ENCODE measurements around the gene TUBGCP2.

GRCh38 chr10:133324857-133325260, 16.2 kb upstream of the TUBGCP2 start:
- TF ChIP-seq CTCF (IDR thresholded peaks at IDR 0.05) (no peak), POLR2AphosphoS5 (IDR thresholded peaks at IDR 0.05; ENCODE audit: low read depth, low read length) (no peak), SIN3A (IDR thresholded peaks at IDR 0.05; ENCODE audit: borderline replicate concordance, insufficient read depth, low read depth, low read length) (no peak), TCF7L2 (IDR thresholded peaks at IDR 0.05; ENCODE audit: low read depth, low read length) (no peak)
- TF ChIP-seq, protein P1, sequence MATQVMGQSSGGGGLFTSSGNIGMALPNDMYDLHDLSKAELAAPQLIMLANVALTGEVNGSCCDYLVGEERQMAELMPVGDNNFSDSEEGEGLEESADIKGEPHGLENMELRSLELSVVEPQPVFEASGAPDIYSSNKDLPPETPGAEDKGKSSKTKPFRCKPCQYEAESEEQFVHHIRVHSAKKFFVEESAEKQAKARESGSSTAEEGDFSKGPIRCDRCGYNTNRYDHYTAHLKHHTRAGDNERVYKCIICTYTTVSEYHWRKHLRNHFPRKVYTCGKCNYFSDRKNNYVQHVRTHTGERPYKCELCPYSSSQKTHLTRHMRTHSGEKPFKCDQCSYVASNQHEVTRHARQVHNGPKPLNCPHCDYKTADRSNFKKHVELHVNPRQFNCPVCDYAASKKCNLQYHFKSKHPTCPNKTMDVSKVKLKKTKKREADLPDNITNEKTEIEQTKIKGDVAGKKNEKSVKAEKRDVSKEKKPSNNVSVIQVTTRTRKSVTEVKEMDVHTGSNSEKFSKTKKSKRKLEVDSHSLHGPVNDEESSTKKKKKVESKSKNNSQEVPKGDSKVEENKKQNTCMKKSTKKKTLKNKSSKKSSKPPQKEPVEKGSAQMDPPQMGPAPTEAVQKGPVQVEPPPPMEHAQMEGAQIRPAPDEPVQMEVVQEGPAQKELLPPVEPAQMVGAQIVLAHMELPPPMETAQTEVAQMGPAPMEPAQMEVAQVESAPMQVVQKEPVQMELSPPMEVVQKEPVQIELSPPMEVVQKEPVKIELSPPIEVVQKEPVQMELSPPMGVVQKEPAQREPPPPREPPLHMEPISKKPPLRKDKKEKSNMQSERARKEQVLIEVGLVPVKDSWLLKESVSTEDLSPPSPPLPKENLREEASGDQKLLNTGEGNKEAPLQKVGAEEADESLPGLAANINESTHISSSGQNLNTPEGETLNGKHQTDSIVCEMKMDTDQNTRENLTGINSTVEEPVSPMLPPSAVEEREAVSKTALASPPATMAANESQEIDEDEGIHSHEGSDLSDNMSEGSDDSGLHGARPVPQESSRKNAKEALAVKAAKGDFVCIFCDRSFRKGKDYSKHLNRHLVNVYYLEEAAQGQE (IDR thresholded peaks at IDR 0.05; ENCODE audit: insufficient read depth in 1 of 2, low read depth in 2 of 2, low read length in 1 of 2): no peak
